Spleen (tissue), 7 donors: Measurements from ENCODE around the gene ADORA3.

ENCODE experiments used
- CTCF ChIP-seq, 11 experiments: fragments of 200-600 bp in 7 of 11; fragments of 450-650 bp in 4 of 11; sonication (generic) in 4 of 11; IDR thresholded peaks in 8 of 11; conservative IDR thresholded peaks in 3 of 11; 1 replicate in 7 of 11; 2 replicates in 4 of 11; pipeline versions ENCODE4 v1.4.0 to v1.8.0; 2016 to 2021; ENCODE audit warnings: antibody characterized with exemption in 11 of 11, inconsistent platforms in 4 of 11, mild to moderate bottlenecking in 1 of 11
- POLR2A ChIP-seq, 3 donors: fragments of 450-650 bp; IDR thresholded peaks; one replicate each; pipeline ENCODE4 v1.5.1; 2017; ENCODE audit warnings: antibody characterized with exemption in 3 of 3, mild to moderate bottlenecking in 1 of 3
- POLR2AphosphoS5 ChIP-seq, 3 donors: sonication (generic); formaldehyde crosslinking; IDR thresholded peaks; one replicate each; pipeline ENCODE4 v1.5.1; 2017; ENCODE audit warnings: antibody characterized with exemption in 3 of 3
- donor health status: DM: no; HTN: no; CAD: no; lungs with moderate emphysema.
- donor health status: DM: no; HTN: no; CAD: no.
- donor health status: DM: no; HTN: no; CAD: no.

GRCh38 chr1:111515291-111516004 is 12.0 kb upstream of the ADORA3 start:
- no peak for TF ChIP-seq CTCF (IDR thresholded peaks at IDR 0.05 in 8 of 11, conservative IDR thresholded peaks at IDR 0.05 in 3 of 11)
- no peak for TF ChIP-seq POLR2A (IDR thresholded peaks at IDR 0.05)
- peak; percentile 62 to 77 (median 74) for TF ChIP-seq POLR2AphosphoS5 (IDR thresholded peaks at IDR 0.05)
